ENCODE measurements around the gene AMPD3.

DNA sequence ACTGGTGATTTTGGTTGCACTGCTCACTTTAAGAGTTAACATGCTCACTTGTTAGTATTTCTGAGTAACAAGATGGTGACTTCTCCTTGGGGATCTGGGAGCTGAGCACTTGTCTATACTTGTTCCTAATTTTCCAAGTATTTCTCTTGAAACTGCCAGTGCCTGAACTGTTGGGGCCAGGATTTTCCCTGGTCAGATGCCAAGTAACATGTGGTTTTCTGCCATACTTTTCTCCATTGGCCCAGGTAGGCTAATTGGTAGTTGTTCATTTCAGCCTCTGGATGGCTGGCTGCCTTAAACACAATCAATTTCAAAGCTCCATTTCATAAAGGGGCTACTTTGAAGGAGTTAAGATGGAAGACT lies 50.9 kb downstream of the AMPD3 start:
- TF ChIP-seq, protein P1, sequence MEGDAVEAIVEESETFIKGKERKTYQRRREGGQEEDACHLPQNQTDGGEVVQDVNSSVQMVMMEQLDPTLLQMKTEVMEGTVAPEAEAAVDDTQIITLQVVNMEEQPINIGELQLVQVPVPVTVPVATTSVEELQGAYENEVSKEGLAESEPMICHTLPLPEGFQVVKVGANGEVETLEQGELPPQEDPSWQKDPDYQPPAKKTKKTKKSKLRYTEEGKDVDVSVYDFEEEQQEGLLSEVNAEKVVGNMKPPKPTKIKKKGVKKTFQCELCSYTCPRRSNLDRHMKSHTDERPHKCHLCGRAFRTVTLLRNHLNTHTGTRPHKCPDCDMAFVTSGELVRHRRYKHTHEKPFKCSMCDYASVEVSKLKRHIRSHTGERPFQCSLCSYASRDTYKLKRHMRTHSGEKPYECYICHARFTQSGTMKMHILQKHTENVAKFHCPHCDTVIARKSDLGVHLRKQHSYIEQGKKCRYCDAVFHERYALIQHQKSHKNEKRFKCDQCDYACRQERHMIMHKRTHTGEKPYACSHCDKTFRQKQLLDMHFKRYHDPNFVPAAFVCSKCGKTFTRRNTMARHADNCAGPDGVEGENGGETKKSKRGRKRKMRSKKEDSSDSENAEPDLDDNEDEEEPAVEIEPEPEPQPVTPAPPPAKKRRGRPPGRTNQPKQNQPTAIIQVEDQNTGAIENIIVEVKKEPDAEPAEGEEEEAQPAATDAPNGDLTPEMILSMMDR (IDR thresholded peaks at IDR 0.05; ENCODE audit: low read depth, low read length), result no peak
- no peak for TF ChIP-seq EZH2phosphoT487 (IDR thresholded peaks at IDR 0.05; ENCODE audit: low read depth)
